H1 (cell line): ENCODE data around the gene ESRP2. TPM values are rescaled to one million over a fixed set of nuclear protein-coding genes. Genes with fewer than 3 reads are reported as not detected.

ENCODE experiments used
- CTCF ChIA-PET: fragments of 300-600 bp; sonication (Branson Sonifier 250); formaldehyde crosslinking; loops from one replicate; lab custom pipeline; 2021; ENCODE audit not compliant: partially characterized antibody; lab: Charles Lee
- POLR2A ChIA-PET: fragments of 300-600 bp; sonication (Branson Sonifier 250); formaldehyde crosslinking; loops from one replicate; lab custom pipeline; 2021; ENCODE audit warnings: inconsistent platforms; ENCODE audit not compliant: partially characterized antibody; lab: Charles Lee
- DNase-seq, 2 experiments: peaks; one replicate each; pipeline versions ENCODE4 v3.0.0 to v3.0.0-alpha.2; 2010 to 2022; ENCODE audit warnings: low spot score in 2 of 2, low read depth in 1 of 2, mixed read lengths in 1 of 2
- FAIRE-seq: peaks from 2 replicates; lab custom pipeline; 2011; peaks lifted over from hg19 to GRCh38; lab: Jason Lieb, UNC
- H2AFZ ChIP-seq: 2 replicates; pipeline ENCODE4 v1.8.1; 2012; ENCODE audit warnings: low read length, inconsistent platforms
- H2AK5ac ChIP-seq: 2 replicates; pipeline ENCODE4 v1.6.1; 2013; ENCODE audit warnings: low read depth, low read length
- H2BK120ac ChIP-seq: replicated peaks from 2 replicates; pipeline ENCODE3; 2013; ENCODE audit warnings: low read depth, low read length, inconsistent platforms
- H2BK12ac ChIP-seq: 2 replicates; pipeline ENCODE4 v1.6.1; 2013; ENCODE audit warnings: low read depth, low read length
- H2BK15ac ChIP-seq: 2 replicates; pipeline ENCODE4 v1.6.1; 2013; ENCODE audit warnings: low read length
- H2BK20ac ChIP-seq: 2 replicates; pipeline ENCODE4 v1.6.1; 2013; ENCODE audit warnings: low read length
- H2BK5ac ChIP-seq: 2 replicates; pipeline ENCODE4 v1.6.1; 2013; ENCODE audit warnings: low read depth, low read length
- H3K14ac ChIP-seq: 2 replicates; pipeline ENCODE4 v1.6.1; 2013; ENCODE audit warnings: inconsistent platforms; ENCODE audit not compliant: insufficient read length
- H3K18ac ChIP-seq: 2 replicates; pipeline ENCODE4 v1.6.1; 2013; ENCODE audit warnings: low read length; ENCODE audit errors: extremely low read depth
- H3K23ac ChIP-seq: 2 replicates; pipeline ENCODE4 v1.6.1; 2013; ENCODE audit warnings: inconsistent platforms; ENCODE audit not compliant: insufficient read length
- H3K23me2 ChIP-seq: 2 replicates; pipeline ENCODE4 v1.6.1; 2013; ENCODE audit warnings: low read depth, low read length
- H3K27ac ChIP-seq: 2 replicates; pipeline ENCODE4 v1.6.1; 2011; ENCODE audit warnings: low read depth, low read length, inconsistent platforms
- H3K27me3 ChIP-seq, 4 experiments: replicated peaks in 1 of 4; 1 replicate in 1 of 4; 2 replicates in 3 of 4; pipeline versions ENCODE4 v1.6.1 to v1.8.1; 2011 to 2013; ENCODE audit warnings: low read length in 3 of 4, mild to moderate bottlenecking in 3 of 4, inconsistent platforms in 2 of 4, mixed read lengths in 2 of 4, moderate library complexity in 1 of 4; ENCODE audit not compliant: control insufficient read depth in 3 of 4, insufficient read depth in 3 of 4; ENCODE audit errors: extremely low read depth in 1 of 4
- H3K36me3 ChIP-seq, 4 experiments: 2 replicates each; pipeline versions ENCODE4 v1.6.1 to v1.8.1; 2011 to 2013; ENCODE audit warnings: mild to moderate bottlenecking in 4 of 4, low read length in 3 of 4, moderate library complexity in 2 of 4, control low read depth in 1 of 4, inconsistent platforms in 1 of 4; ENCODE audit not compliant: insufficient read depth in 4 of 4, control insufficient read depth in 2 of 4
- H3K4ac ChIP-seq: replicated peaks from 2 replicates; pipeline ENCODE3; 2013; ENCODE audit warnings: low read length, low read depth, mixed read lengths, inconsistent platforms; ENCODE audit not compliant: insufficient read length
- H3K4me1 ChIP-seq, 4 experiments: replicated peaks in 1 of 4; 1 replicate in 1 of 4; 2 replicates in 3 of 4; pipeline versions ENCODE4 v1.6.1 to v1.8.1; 2011 to 2013; ENCODE audit warnings: low read length in 3 of 4, inconsistent platforms in 2 of 4, mixed read lengths in 1 of 4; ENCODE audit not compliant: insufficient read depth in 4 of 4, control insufficient read depth in 3 of 4
- H3K4me2 ChIP-seq, 2 experiments: 2 replicates each; pipeline versions ENCODE4 v1.6.1 to v1.8.1; 2011 to 2013; ENCODE audit warnings: low read depth in 2 of 2, low read length in 2 of 2, control low read depth in 1 of 2, inconsistent platforms in 1 of 2, mild to moderate bottlenecking in 1 of 2; ENCODE audit not compliant: insufficient read depth in 1 of 2
- H3K4me3 ChIP-seq, 4 experiments: fragments of 200-600, 300-600 bp in 1 of 4; sonication (generic), shearing (Covaris generic), sonication (Bioruptor Twin) in 1 of 4; 2 replicates each; pipeline versions ENCODE4 v1.5.1 to v1.8.1; 2011 to 2016; ENCODE audit warnings: low read length in 4 of 4, low read depth in 3 of 4, control low read depth in 2 of 4, inconsistent platforms in 2 of 4, mild to moderate bottlenecking in 2 of 4, mixed read lengths in 1 of 4, moderate library complexity in 1 of 4; ENCODE audit not compliant: insufficient read depth in 2 of 4; ENCODE audit errors: extremely low read depth in 1 of 4
- H3K56ac ChIP-seq: replicated peaks from 2 replicates; pipeline ENCODE3; 2013; ENCODE audit warnings: low read depth, mild to moderate bottlenecking, mixed read lengths, low read length, inconsistent platforms; ENCODE audit not compliant: insufficient read length
- H3K79me1 ChIP-seq: 2 replicates; pipeline ENCODE4 v1.6.1; 2013; ENCODE audit warnings: low read depth, low read length, control low read depth
- H3K79me2 ChIP-seq, 2 experiments: 2 replicates each; pipeline versions ENCODE4 v1.6.1 to v1.8.1; 2012 to 2013; ENCODE audit warnings: low read length in 2 of 2, mild to moderate bottlenecking in 2 of 2, inconsistent platforms in 1 of 2; ENCODE audit not compliant: insufficient read depth in 2 of 2, control insufficient read depth in 1 of 2
- H3K9ac ChIP-seq, 4 experiments: replicated peaks in 1 of 4; 1 replicate in 1 of 4; 2 replicates in 3 of 4; pipeline versions ENCODE4 v1.6.1 to v1.8.1; 2011 to 2013; ENCODE audit warnings: low read depth in 3 of 4, low read length in 3 of 4, control low read depth in 2 of 4, mild to moderate bottlenecking in 2 of 4, moderate library complexity in 2 of 4, inconsistent platforms in 1 of 4; ENCODE audit errors: extremely low read depth in 1 of 4
- H3K9me3 ChIP-seq, 2 experiments: 2 replicates each; pipeline versions ENCODE4 v1.6.1 to v1.8.1; 2012 to 2013; ENCODE audit warnings: mild to moderate bottlenecking in 2 of 2, moderate library complexity in 2 of 2, control low read depth in 1 of 2, inconsistent platforms in 1 of 2, low read depth in 1 of 2, low read length in 1 of 2, mixed read lengths in 1 of 2; ENCODE audit not compliant: insufficient read depth in 2 of 2
- H4K20me1 ChIP-seq, 2 experiments: replicated peaks in 1 of 2; 2 replicates each; pipeline versions ENCODE3 to v1.8.1; 2011 to 2013; ENCODE audit warnings: inconsistent platforms in 2 of 2, low read length in 2 of 2, mild to moderate bottlenecking in 1 of 2; ENCODE audit not compliant: insufficient read depth in 2 of 2, control insufficient read depth in 1 of 2
- H4K5ac ChIP-seq: 2 replicates; pipeline ENCODE4 v1.6.1; 2013; ENCODE audit warnings: low read length, low read depth, mixed read lengths, inconsistent platforms; ENCODE audit not compliant: insufficient read length
- H4K8ac ChIP-seq: 2 replicates; pipeline ENCODE4 v1.8.0; 2013; ENCODE audit warnings: mild to moderate bottlenecking, moderate library complexity, low read length, inconsistent platforms; ENCODE audit not compliant: insufficient read depth; ENCODE audit errors: extremely low read depth
- H4K91ac ChIP-seq: replicated peaks from 2 replicates; pipeline ENCODE3; 2013; ENCODE audit warnings: low read length, mixed read lengths, inconsistent platforms; ENCODE audit not compliant: insufficient read length
- ASH2L ChIP-seq: fragments of 200-600, 300-600 bp; sonication (generic); IDR thresholded peaks from one replicate; pipeline ENCODE4 v1.7.1; 2017; ENCODE audit warnings: low read length
- BACH1 ChIP-seq: IDR thresholded peaks from 2 replicates; pipeline ENCODE4 v1.6.1; 2012; ENCODE audit warnings: low read length, improper control_type of control experiment
- CBX8 ChIP-seq: fragments of 300-800, 300-1000 bp; sonication (generic); IDR thresholded peaks from 2 replicates; pipeline ENCODE4 v1.7.1; 2016; ENCODE audit warnings: low read depth, low read length, borderline replicate concordance
- EZH2 ChIP-seq: fragments of 200-600 bp; sonication (generic); IDR thresholded peaks from 2 replicates; pipeline ENCODE4 v1.7.1; 2012; ENCODE audit warnings: low read depth, mild to moderate bottlenecking, moderate library complexity, low read length, inconsistent platforms; ENCODE audit not compliant: severe bottlenecking
- HDAC2 ChIP-seq, 2 experiments: fragments of 300-600 bp in 1 of 2; sonication (generic) in 1 of 2; IDR thresholded peaks; 2 replicates each; pipeline ENCODE4 v1.6.1; 2011 to 2012; ENCODE audit warnings: low read depth in 2 of 2, low read length in 2 of 2, mild to moderate bottlenecking in 2 of 2, moderate library complexity in 2 of 2, borderline replicate concordance in 1 of 2, inconsistent platforms in 1 of 2
- POLR2A ChIP-seq, 2 experiments: IDR thresholded peaks; 1 replicate in 1 of 2; 2 replicates in 1 of 2; pipeline ENCODE4 v1.6.1; 2011; ENCODE audit warnings: low read depth in 2 of 2, low read length in 2 of 2, mild to moderate bottlenecking in 2 of 2; ENCODE audit errors: control extremely low read depth in 1 of 2
- SAP30 ChIP-seq: fragments of 300-600 bp; sonication (generic); IDR thresholded peaks from 2 replicates; pipeline ENCODE4 v1.7.1; 2012; ENCODE audit warnings: low read length, moderate library complexity, mild to moderate bottlenecking, inconsistent platforms; ENCODE audit not compliant: insufficient read depth, insufficient replicate concordance
- SRF ChIP-seq: IDR thresholded peaks from 2 replicates; pipeline ENCODE4 v1.6.1; 2011; ENCODE audit warnings: mild to moderate bottlenecking, low read depth, low read length, moderate library complexity
- TAF1 ChIP-seq: IDR thresholded peaks from 2 replicates; pipeline ENCODE4 v1.6.1; 2011; ENCODE audit warnings: mild to moderate bottlenecking, low read depth, low read length
- TBP ChIP-seq: IDR thresholded peaks from 2 replicates; pipeline ENCODE4 v1.6.1; 2011; ENCODE audit warnings: low read depth, low read length, improper control_type of control experiment
- TCF12 ChIP-seq: IDR thresholded peaks from 2 replicates; pipeline ENCODE4 v1.6.1; 2011; ENCODE audit warnings: low read depth, mild to moderate bottlenecking, low read length
- ZNF274 ChIP-seq: IDR thresholded peaks from 2 replicates; pipeline ENCODE4 v1.7.0; 2012; ENCODE audit warnings: low read length, borderline replicate concordance; ENCODE audit errors: extremely low read depth
- WGBS, 2 experiments: shearing (Covaris generic) in 1 of 2; methylation state at CpG; one replicate each; pipeline versions ENCODE4 v1.1.6 to v1.1.7; 2013 to 2015; ENCODE audit warnings: low lambda C conversion rate in 2 of 2, mixed read lengths in 2 of 2, inconsistent platforms in 1 of 2, low coverage in 1 of 2, missing lambda C conversion rate in 1 of 2; ENCODE audit not compliant: insufficient replicate concordance in 2 of 2, insufficient coverage in 1 of 2, insufficient read length in 1 of 2; ENCODE audit errors: extremely low coverage in 1 of 2, missing lambda C conversion rate in 1 of 2; 5-methylcytosine and 5-hydroxymethylcytosine counted together
- polyA plus RNA-seq, 7 experiments: library from polyadenylated mRNA; depleted of rRNA in 3 of 7; stranded (reverse) in 5 of 7; unstranded in 2 of 7; fragments of >200 nt in 5 of 7; fragments of 200-250 nt in 2 of 7; gene quantifications; 1 replicate in 5 of 7; 2 replicates in 1 of 7; 4 replicates in 1 of 7; pipeline versions ENCODE4 v1.2.1 to v1.2.3, GENCODE V29; 2011 to 2013; ENCODE audit warnings: missing spikeins in 2 of 7, mixed read lengths in 2 of 7
- total RNA-seq: library from RNA; stranded (reverse); fragmentation: NEBNext Ultra II Directional; extraction: Animal tissue kit (Norgen Biotek cat#: 25700); gene quantifications from 2 replicates; pipeline ENCODE4 v1.2.1, GENCODE V29; 2021
- TF ChIP-seq, protein P1 (sequence below): IDR thresholded peaks from 2 replicates; pipeline ENCODE4 v1.6.1; 2012; ENCODE audit warnings: low read length, inconsistent platforms

Gene ESRP2
- total and polyA plus RNA-seq, 2 of the 8 experiments (the other 6 are each of a cell fraction or from before 2014, with no cell fraction given), result 35.1 to 45.8 TPM

GRCh38 chr16:68250951-68251350, 15.0 kb upstream of the ESRP2 start:
- no peak overlapping the region for H3K14ac ChIP-seq
- no peak overlapping the region for H4K91ac ChIP-seq
- H4K8ac ChIP-seq, result no peak overlapping the region
- H3K4ac ChIP-seq, result no peak overlapping the region
- no peak overlapping the region for H2BK12ac ChIP-seq
- CTCF ChIA-PET, result interaction anchor here (1.4 to 6.2 kb wide), 2 partner anchors 10 to 61 kb away, joined by 4 to 108 read pairs; partner anchors contain the start of gene SLC7A6
- no peak overlapping the region for H2BK20ac ChIP-seq
- H3K27me3 ChIP-seq, result peaks cover 0 to 2% (median 0%) of the 10 kb centered on the region in 4 experiments; a peak in 3 of 7 replicates
- no peak overlapping the region for H2BK120ac ChIP-seq
- H3K79me2 ChIP-seq, result no peaks in the 10 kb centered on the region
- H3K56ac ChIP-seq, result no peak overlapping the region
- no peak overlapping the region for H2BK15ac ChIP-seq
- peaks cover 2% of the 10 kb centered on the region; the same call in 1 of the 2 replicates for H3K79me1 ChIP-seq
- no peaks in the 10 kb centered on the region; a peak in 1 of 7 replicates for H3K4me1 ChIP-seq
- no peaks in the 10 kb centered on the region for H3K23me2 ChIP-seq
- H3K36me3 ChIP-seq, result no peaks in the 10 kb centered on the region
- FAIRE-seq (no peak), DNase-seq (no peak)
- no peak overlapping the region for H3K4me3 ChIP-seq
- POLR2A ChIA-PET, result interaction anchor here (1.1 to 3.7 kb wide), 4 partner anchors 10 to 60 kb away, joined by 3 to 10 read pairs (median 4); partner anchors contain the start of genes PRMT7 and SLC7A6OS
- H3K27ac ChIP-seq, result no peak overlapping the region
- H4K5ac ChIP-seq, result no peak overlapping the region
- no peak overlapping the region for H2AFZ ChIP-seq
- no peak overlapping the region for H3K4me2 ChIP-seq
- H2AK5ac ChIP-seq, result no peak overlapping the region
- H3K9me3 ChIP-seq, result no peaks in the 10 kb centered on the region
- WGBS, 2 experiments, result 92% methylated on average over 6 of the region's 6 CpGs; no CpG with 5 or more reads in 1 of the 2 experiments
- H3K9ac ChIP-seq, result no peak overlapping the region
- no peak overlapping the region for H3K18ac ChIP-seq
- no peaks in the 10 kb centered on the region for H4K20me1 ChIP-seq
- H2BK5ac ChIP-seq, result no peak overlapping the region
- H3K23ac ChIP-seq, result no peak overlapping the region
- no peak for TF ChIP-seq SRF
- TF ChIP-seq, protein P1, sequence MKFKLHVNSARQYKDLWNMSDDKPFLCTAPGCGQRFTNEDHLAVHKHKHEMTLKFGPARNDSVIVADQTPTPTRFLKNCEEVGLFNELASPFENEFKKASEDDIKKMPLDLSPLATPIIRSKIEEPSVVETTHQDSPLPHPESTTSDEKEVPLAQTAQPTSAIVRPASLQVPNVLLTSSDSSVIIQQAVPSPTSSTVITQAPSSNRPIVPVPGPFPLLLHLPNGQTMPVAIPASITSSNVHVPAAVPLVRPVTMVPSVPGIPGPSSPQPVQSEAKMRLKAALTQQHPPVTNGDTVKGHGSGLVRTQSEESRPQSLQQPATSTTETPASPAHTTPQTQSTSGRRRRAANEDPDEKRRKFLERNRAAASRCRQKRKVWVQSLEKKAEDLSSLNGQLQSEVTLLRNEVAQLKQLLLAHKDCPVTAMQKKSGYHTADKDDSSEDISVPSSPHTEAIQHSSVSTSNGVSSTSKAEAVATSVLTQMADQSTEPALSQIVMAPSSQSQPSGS, result no peak
- TF ChIP-seq POLR2A (IDR thresholded peaks at IDR 0.05; ENCODE audit: control extremely low read depth in 1 of 2, low read depth in 2 of 2, low read length in 2 of 2), result no peak
- no peak for TF ChIP-seq TAF1
- no peak for TF ChIP-seq SAP30
- no peak for TF ChIP-seq ZNF274
- TF ChIP-seq TBP, result no peak
- no peak for TF ChIP-seq BACH1
- TF ChIP-seq ASH2L, result no peak
- no peak for TF ChIP-seq HDAC2 (IDR thresholded peaks at IDR 0.05; ENCODE audit: borderline replicate concordance in 1 of 2, low read depth in 2 of 2, low read length in 2 of 2)
- TF ChIP-seq EZH2, result no peak
- no peak for TF ChIP-seq CBX8
- no peak for TF ChIP-seq TCF12
